Astrocyte (in vitro differentiated cells and primary cell): Measurements from ENCODE around the gene ASPG. TPM values are rescaled to one million over a fixed set of nuclear protein-coding genes. Genes with fewer than 3 reads are reported as not detected.

Experiments used
- DNase-seq: peaks from one replicate; pipeline ENCODE4 v3.0.0-alpha.2; 2010; ENCODE audit warnings: low read depth
- FAIRE-seq: peaks from 2 replicates; lab custom pipeline; 2011; peaks lifted over from hg19 to GRCh38; lab: Jason Lieb, UNC
- H2AFZ ChIP-seq: 2 replicates; pipeline ENCODE4 v1.6.0; 2012; ENCODE audit warnings: low read depth, low read length, inconsistent platforms
- H3K27ac ChIP-seq: 2 replicates; pipeline ENCODE4 v1.5.1; 2011; ENCODE audit warnings: low read depth, low read length, inconsistent platforms
- H3K27me3 ChIP-seq: 2 replicates; pipeline ENCODE4 v1.6.0; 2011; ENCODE audit warnings: low read length, inconsistent platforms; ENCODE audit not compliant: insufficient read depth
- H3K36me3 ChIP-seq: 2 replicates; pipeline ENCODE4 v1.5.1; 2011; ENCODE audit warnings: low read length, inconsistent platforms; ENCODE audit not compliant: insufficient read depth
- H3K4me1 ChIP-seq: 2 replicates; pipeline ENCODE4 v1.5.1; 2011; ENCODE audit warnings: low read length, inconsistent platforms; ENCODE audit not compliant: insufficient read depth
- H3K4me2 ChIP-seq: 2 replicates; pipeline ENCODE4 v1.6.0; 2012; ENCODE audit warnings: low read length, inconsistent platforms
- H3K4me3 ChIP-seq: 2 replicates; pipeline ENCODE4 v1.5.1; 2011; ENCODE audit warnings: low read depth, mild to moderate bottlenecking, low read length, inconsistent platforms; ENCODE audit not compliant: insufficient read depth
- H3K79me2 ChIP-seq: 2 replicates; pipeline ENCODE4 v1.6.0; 2012; ENCODE audit warnings: mild to moderate bottlenecking, low read length, inconsistent platforms; ENCODE audit not compliant: insufficient read depth
- H3K9ac ChIP-seq: 2 replicates; pipeline ENCODE4 v1.6.0; 2012; ENCODE audit warnings: mild to moderate bottlenecking, low read length, inconsistent platforms
- H3K9me3 ChIP-seq: 2 replicates; pipeline ENCODE4 v1.5.1; 2012; ENCODE audit warnings: low read depth, mild to moderate bottlenecking, low read length, inconsistent platforms; ENCODE audit not compliant: insufficient read depth
- H4K20me1 ChIP-seq: 2 replicates; pipeline ENCODE4 v1.6.0; 2012; ENCODE audit warnings: low read length, inconsistent platforms; ENCODE audit not compliant: insufficient read depth
- H3K27ac Mint-ChIP-seq: one replicate; pipeline ENCODE4 v1.8.0; 2021; ENCODE audit warnings: mild to moderate bottlenecking, mixed read lengths; ENCODE audit not compliant: unreplicated experiment
- H3K27me3 Mint-ChIP-seq: one replicate; pipeline ENCODE4 v1.8.0; 2021; ENCODE audit warnings: low read depth, mixed read lengths; ENCODE audit not compliant: unreplicated experiment
- H3K36me3 Mint-ChIP-seq: one replicate; pipeline ENCODE4 v1.8.0; 2021; ENCODE audit warnings: low read depth, mixed read lengths; ENCODE audit not compliant: unreplicated experiment
- H3K4me1 Mint-ChIP-seq: one replicate; pipeline ENCODE4 v1.8.0; 2021; ENCODE audit warnings: low read depth, mixed read lengths; ENCODE audit not compliant: unreplicated experiment
- H3K4me3 Mint-ChIP-seq: one replicate; pipeline ENCODE4 v1.8.0; 2021; ENCODE audit warnings: mild to moderate bottlenecking, moderate library complexity, mixed read lengths; ENCODE audit not compliant: unreplicated experiment
- H3K9me3 Mint-ChIP-seq: one replicate; pipeline ENCODE4 v1.8.0; 2021; ENCODE audit warnings: mild to moderate bottlenecking, mixed read lengths; ENCODE audit not compliant: unreplicated experiment
- EZH2 ChIP-seq: IDR thresholded peaks from 2 replicates; pipeline ENCODE4 v1.6.1; 2012; ENCODE audit warnings: mild to moderate bottlenecking, low read length, inconsistent platforms; ENCODE audit not compliant: insufficient read depth
- total RNA-seq: library from RNA; stranded (reverse); gene quantifications from 2 replicates; pipeline ENCODE4 v1.2.1, GENCODE V29; 2021
- TF ChIP-seq, protein P1 (sequence below): IDR thresholded peaks from 2 replicates; pipeline ENCODE4 v1.5.1; 2011; ENCODE audit warnings: low read depth, mild to moderate bottlenecking, inconsistent platforms, low read length, moderate library complexity; ENCODE audit not compliant: insufficient read depth

The ASPG gene
- total RNA-seq, 1 donor from 2014 or later, result not detected

DNA sequence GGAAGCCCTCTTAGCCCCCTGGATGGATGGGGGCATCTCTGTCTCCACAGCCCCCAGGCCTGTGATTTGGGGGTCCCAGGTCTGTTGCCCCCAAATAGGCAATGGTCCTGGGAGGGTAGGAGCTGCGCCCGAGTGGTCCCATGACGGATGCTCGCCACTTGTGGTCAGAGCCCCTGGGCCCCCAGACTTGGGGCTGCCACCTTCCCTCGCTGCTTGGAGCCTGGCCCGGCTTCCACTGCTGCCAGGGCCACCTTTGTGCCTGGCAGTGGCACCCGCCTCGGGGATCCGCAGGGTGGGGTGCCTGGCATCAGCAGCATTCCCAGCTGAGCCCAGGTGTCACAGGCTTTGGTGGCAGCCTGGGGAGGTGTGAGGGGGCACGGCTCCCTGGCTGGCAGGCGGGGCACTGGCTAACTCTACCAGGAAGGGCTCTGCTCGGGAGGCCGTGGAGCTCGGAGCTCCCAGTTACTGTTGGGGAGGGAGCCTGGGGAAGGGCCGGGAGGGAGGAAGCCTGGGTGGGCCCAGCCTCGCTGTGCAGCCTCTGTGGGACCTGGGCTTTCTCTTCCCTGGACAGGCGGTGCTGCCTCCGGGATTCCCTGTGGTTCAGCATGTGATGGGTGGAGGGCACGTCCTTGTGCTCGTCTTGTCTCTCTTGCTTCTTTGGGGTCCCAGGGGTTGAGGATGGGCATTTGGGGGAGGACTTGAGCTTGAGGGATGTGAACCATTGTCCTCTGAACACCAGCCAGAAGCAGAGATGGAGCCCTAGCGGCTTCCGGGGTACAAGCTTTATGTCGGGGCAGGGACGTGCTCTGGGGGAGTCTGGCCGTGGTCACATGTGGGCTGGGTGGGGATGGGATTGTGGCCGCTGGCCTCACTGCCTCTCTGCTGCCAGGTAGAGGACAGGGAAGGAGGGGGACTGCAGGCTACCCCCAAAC is 58.3 kb downstream of the ASPG start:
- Mint-ChIP-seq H3K4me1 (peaks cover 2% of the 10 kb centered on the region), H3K27ac (no peak overlapping the region), H3K27me3 (peaks cover 29% of the 10 kb centered on the region), H3K9me3 (no peaks in the 10 kb centered on the region), H3K4me3 (no peak overlapping the region), H3K36me3 (no peaks in the 10 kb centered on the region)
- no peak for DNase-seq
- Histone ChIP-seq H3K79me2 (no peaks in the 10 kb centered on the region), H3K4me3 (no peak overlapping the region), H3K9ac (no peak overlapping the region), H3K36me3 (no peaks in the 10 kb centered on the region), H4K20me1 (no peaks in the 10 kb centered on the region), H2AFZ (no peak overlapping the region), H3K4me2 (no peak overlapping the region), H3K27me3 (peaks cover 3% of the 10 kb centered on the region), H3K27ac (no peak overlapping the region), H3K9me3 (no peaks in the 10 kb centered on the region), H3K4me1 (no peaks in the 10 kb centered on the region)
- no peak for TF ChIP-seq EZH2
- TF ChIP-seq, protein P1, sequence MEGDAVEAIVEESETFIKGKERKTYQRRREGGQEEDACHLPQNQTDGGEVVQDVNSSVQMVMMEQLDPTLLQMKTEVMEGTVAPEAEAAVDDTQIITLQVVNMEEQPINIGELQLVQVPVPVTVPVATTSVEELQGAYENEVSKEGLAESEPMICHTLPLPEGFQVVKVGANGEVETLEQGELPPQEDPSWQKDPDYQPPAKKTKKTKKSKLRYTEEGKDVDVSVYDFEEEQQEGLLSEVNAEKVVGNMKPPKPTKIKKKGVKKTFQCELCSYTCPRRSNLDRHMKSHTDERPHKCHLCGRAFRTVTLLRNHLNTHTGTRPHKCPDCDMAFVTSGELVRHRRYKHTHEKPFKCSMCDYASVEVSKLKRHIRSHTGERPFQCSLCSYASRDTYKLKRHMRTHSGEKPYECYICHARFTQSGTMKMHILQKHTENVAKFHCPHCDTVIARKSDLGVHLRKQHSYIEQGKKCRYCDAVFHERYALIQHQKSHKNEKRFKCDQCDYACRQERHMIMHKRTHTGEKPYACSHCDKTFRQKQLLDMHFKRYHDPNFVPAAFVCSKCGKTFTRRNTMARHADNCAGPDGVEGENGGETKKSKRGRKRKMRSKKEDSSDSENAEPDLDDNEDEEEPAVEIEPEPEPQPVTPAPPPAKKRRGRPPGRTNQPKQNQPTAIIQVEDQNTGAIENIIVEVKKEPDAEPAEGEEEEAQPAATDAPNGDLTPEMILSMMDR, result no peak
- FAIRE-seq, result no peak

DNA sequence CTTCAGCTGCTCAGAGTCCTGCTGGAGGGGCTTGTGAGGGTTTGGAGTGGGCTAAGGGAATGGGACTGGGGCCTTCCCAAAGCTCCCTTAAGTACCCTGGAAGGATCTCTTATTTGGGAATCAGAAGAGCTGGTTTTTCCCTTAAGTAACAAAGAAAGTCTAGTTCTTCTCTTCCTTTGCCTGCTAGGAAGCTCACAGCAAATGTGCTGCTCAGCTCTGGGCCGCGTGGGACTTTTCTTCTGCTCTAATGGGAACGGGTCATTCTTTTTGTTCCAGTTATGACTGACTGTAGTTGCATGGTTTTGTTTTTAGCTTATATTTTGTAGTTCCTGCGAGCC is 58.9 kb downstream of the ASPG start:
- H3K9me3 Mint-ChIP-seq, result no peaks in the 10 kb centered on the region
- H3K27ac Mint-ChIP-seq, result no peak overlapping the region
- no peak for FAIRE-seq

More for the DNA sequence above, 58.9 kb downstream of the ASPG start:
- TF ChIP-seq, protein P1, result no peak
- no peak for TF ChIP-seq EZH2
- Histone ChIP-seq H3K79me2 (no peaks in the 10 kb centered on the region), H4K20me1 (no peaks in the 10 kb centered on the region), H3K9ac (no peak overlapping the region), H3K4me3 (no peak overlapping the region), H3K4me2 (no peak overlapping the region), H3K4me1 (peaks cover under 1% of the 10 kb centered on the region), H3K27me3 (peaks cover 3% of the 10 kb centered on the region), H3K27ac (no peak overlapping the region), H3K9me3 (no peaks in the 10 kb centered on the region), H3K36me3 (no peaks in the 10 kb centered on the region), H2AFZ (no peak overlapping the region)
- H3K36me3 Mint-ChIP-seq, result no peaks in the 10 kb centered on the region
- DNase-seq, result no peak
- peaks cover 29% of the 10 kb centered on the region for H3K27me3 Mint-ChIP-seq
- H3K4me1 Mint-ChIP-seq, result peaks cover 2% of the 10 kb centered on the region
- H3K4me3 Mint-ChIP-seq, result no peak overlapping the region
